Neuron (in vitro differentiated cells): ENCODE data around the gene RUSF1.

Experiments
- H2AFZ ChIP-seq: one replicate; pipeline ENCODE4 v1.6.1; 2013; ENCODE audit warnings: low read depth, mild to moderate bottlenecking, inconsistent platforms, low read length, moderate library complexity
- H3K27me3 ChIP-seq: one replicate; pipeline ENCODE4 v1.6.1; 2013; ENCODE audit warnings: low read length; ENCODE audit not compliant: insufficient read depth
- H3K36me3 ChIP-seq: one replicate; pipeline ENCODE4 v1.6.1; 2013; ENCODE audit warnings: low read length; ENCODE audit not compliant: insufficient read depth
- H3K4me1 ChIP-seq: one replicate; pipeline ENCODE4 v1.6.1; 2013; ENCODE audit warnings: low read length; ENCODE audit not compliant: insufficient read depth
- H3K4me3 ChIP-seq: 2 replicates; pipeline ENCODE4 v1.5.1; 2013; ENCODE audit warnings: mild to moderate bottlenecking, low read length, moderate library complexity
- H3K9me3 ChIP-seq: one replicate; pipeline ENCODE4 v1.6.1; 2013; ENCODE audit warnings: low read length

Gene RUSF1

GRCh38 chr16:31477220-31478216, 30.7 kb downstream of the RUSF1 start:
- no peaks in the 10 kb centered on the region for H3K4me1 ChIP-seq
- H2AFZ ChIP-seq, result no peak overlapping the region
- H3K4me3 ChIP-seq, result no peak overlapping the region
- no peaks in the 10 kb centered on the region for H3K27me3 ChIP-seq
- no peaks in the 10 kb centered on the region for H3K9me3 ChIP-seq
- H3K36me3 ChIP-seq, result peaks cover 5% of the 10 kb centered on the region

GRCh38 chr16:31476303-31477219, 31.6 kb downstream of the RUSF1 start:
- H3K9me3 ChIP-seq, result no peaks in the 10 kb centered on the region
- peaks cover 2% of the 10 kb centered on the region for H3K4me1 ChIP-seq
- peaks cover 5% of the 10 kb centered on the region for H3K36me3 ChIP-seq
- H3K4me3 ChIP-seq, result no peak overlapping the region
- H2AFZ ChIP-seq, result no peak overlapping the region
- H3K27me3 ChIP-seq, result no peaks in the 10 kb centered on the region

GRCh38 chr16:31475946-31476302, 32.3 kb downstream of the RUSF1 start:
- no peaks in the 10 kb centered on the region for H3K27me3 ChIP-seq
- peaks cover 5% of the 10 kb centered on the region for H3K36me3 ChIP-seq
- no peak overlapping the region for H3K4me3 ChIP-seq
- H2AFZ ChIP-seq, result no peak overlapping the region
- H3K4me1 ChIP-seq, result peaks cover 7% of the 10 kb centered on the region
- no peaks in the 10 kb centered on the region for H3K9me3 ChIP-seq

GRCh38 chr16:31474773-31475738, 33.1 kb downstream of the RUSF1 start:
- Histone ChIP-seq H3K4me1 (peaks cover 7% of the 10 kb centered on the region), H3K36me3 (peaks cover 5% of the 10 kb centered on the region), H3K4me3 (no peak overlapping the region), H2AFZ (no peak overlapping the region), H3K27me3 (no peaks in the 10 kb centered on the region), H3K9me3 (no peaks in the 10 kb centered on the region)

- peaks cover 5% of the 10 kb centered on the region for H3K36me3 ChIP-seq
Observed at GRCh38 chr16:31474173-31474714, 33.9 kb downstream of the RUSF1 start.

GRCh38 chr16:31473264-31473984, 34.8 kb downstream of the RUSF1 start:
- Histone ChIP-seq H2AFZ (no peak overlapping the region), H3K9me3 (no peaks in the 10 kb centered on the region), H3K36me3 (peaks cover 5% of the 10 kb centered on the region), H3K4me1 (peaks cover 7% of the 10 kb centered on the region), H3K27me3 (no peaks in the 10 kb centered on the region), H3K4me3 (no peak overlapping the region)

More at GRCh38 chr16:31474173-31474714, 33.9 kb downstream of the RUSF1 start:
- Histone ChIP-seq H3K27me3 (no peaks in the 10 kb centered on the region), H2AFZ (no peak overlapping the region), H3K9me3 (no peaks in the 10 kb centered on the region), H3K4me1 (peaks cover 7% of the 10 kb centered on the region), H3K4me3 (no peak overlapping the region)

GRCh38 chr16:31472709-31473203, 35.4 kb downstream of the RUSF1 start:
- Histone ChIP-seq H3K4me3 (peak overlapping the region; percentile 61), H3K9me3 (no peaks in the 10 kb centered on the region), H2AFZ (peak overlapping the region; percentile 83), H3K36me3 (peaks cover 5% of the 10 kb centered on the region), H3K4me1 (peaks cover 7% of the 10 kb centered on the region), H3K27me3 (no peaks in the 10 kb centered on the region)

GRCh38 chr16:31471875-31472708, 36.1 kb downstream of the RUSF1 start, which contains the start of gene TGFB1I1:
TGFB1I1 (plus strand) TSS chr16:31472152; CDS start chr16:31472189, 37 bp downstream.
- Histone ChIP-seq H3K27me3 (no peaks in the 10 kb centered on the region), H3K4me3 (peak within 1 kb of the TSS; percentile 61), H3K36me3 (peaks cover 8% of the 10 kb centered on the region), H3K4me1 (peaks cover 7% of the 10 kb centered on the region), H3K9me3 (no peaks in the 10 kb centered on the region), H2AFZ (peak within 1 kb of the TSS; percentile 83)

GRCh38 chr16:31471241-31471874, 36.8 kb downstream of the RUSF1 start:
- Histone ChIP-seq H3K4me3 (peak overlapping the region; percentile 61), H3K9me3 (no peaks in the 10 kb centered on the region), H3K36me3 (peaks cover 14% of the 10 kb centered on the region), H3K4me1 (peaks cover 7% of the 10 kb centered on the region), H3K27me3 (no peaks in the 10 kb centered on the region), H2AFZ (no peak overlapping the region)

GRCh38 chr16:31470615-31471014, 37.6 kb downstream of the RUSF1 start:
- Histone ChIP-seq H3K4me1 (peaks cover 7% of the 10 kb centered on the region), H3K9me3 (no peaks in the 10 kb centered on the region), H2AFZ (no peak overlapping the region), H3K36me3 (peaks cover 17% of the 10 kb centered on the region), H3K27me3 (no peaks in the 10 kb centered on the region), H3K4me3 (no peak overlapping the region)
